ENCODE measurements around the gene RABGGTA.

The RABGGTA gene

GRCh38 chr14:24243336-24243836, 28.0 kb downstream of the RABGGTA start:
- Histone ChIP-seq H3K36me3 (ENCODE audit: control insufficient read depth in 5 of 5, insufficient read depth in 5 of 5, low read length in 5 of 5) (peaks cover 8 to 28% (median 28%) of the 10 kb centered on the region in 5 donors), H3K27me3 (ENCODE audit: control insufficient read depth in 5 of 5, insufficient read depth in 4 of 5, low read length in 5 of 5) (no peaks in the 10 kb centered on the region), H3K4me1 (ENCODE audit: control insufficient read depth in 5 of 5, insufficient read depth in 5 of 5, low read length in 5 of 5) (peaks cover 0 to 45% (median 37%) of the 10 kb centered on the region in 5 donors), H3K4me3 (ENCODE audit: low read depth in 1 of 5, low read length in 5 of 5) (peak overlapping the region; percentile 81 to 96 (median 94)), H3K9me3 (ENCODE audit: control insufficient read depth in 5 of 5, low read length in 5 of 5) (no peaks in the 10 kb centered on the region), H3K27ac (ENCODE audit: low read depth, low read length) (peak overlapping the region; percentile 98), H3K9ac (ENCODE audit: low read length in 5 of 5) (peak overlapping the region; percentile 39 to 98 (median 97))

DNA sequence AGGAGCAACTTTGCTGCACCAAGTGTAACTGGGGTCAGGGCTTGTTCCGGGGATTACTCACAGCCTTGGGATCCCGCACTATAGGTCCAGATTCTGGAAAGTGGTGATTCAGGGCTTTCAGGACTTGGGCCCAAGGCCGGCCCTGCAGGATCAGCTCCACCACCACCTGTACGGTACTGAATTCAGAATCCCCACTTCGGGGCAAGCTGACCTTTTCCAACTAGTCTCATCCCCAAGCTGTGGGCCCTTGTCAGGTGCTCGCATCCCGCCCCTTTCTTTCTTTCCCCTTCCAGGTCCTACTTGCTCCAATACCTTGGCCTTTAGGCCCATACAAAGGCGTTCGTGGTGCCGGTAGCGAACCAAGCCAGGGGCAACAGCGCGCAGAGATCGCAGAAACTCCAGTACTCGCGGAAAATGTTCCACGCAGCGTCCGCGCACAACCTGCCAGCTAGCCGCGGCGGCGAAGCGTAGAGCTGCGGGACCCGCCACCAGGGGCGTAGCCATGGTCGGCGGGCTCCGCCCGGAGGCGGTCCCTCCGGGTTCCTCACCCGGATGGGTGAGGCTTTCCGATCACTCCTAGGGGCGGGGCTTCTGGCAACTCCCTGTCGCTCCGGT, 29.5 kb downstream of the RABGGTA start:
- H3K36me3 ChIP-seq (ENCODE audit: control insufficient read depth in 5 of 5, insufficient read depth in 5 of 5, low read length in 5 of 5) = peaks cover 8 to 43% (median 43%) of the 10 kb centered on the region in 5 donors
- peak overlapping the region; percentile 81 to 98 (median 95) for H3K4me3 ChIP-seq (ENCODE audit: low read depth in 1 of 5, low read length in 5 of 5)
- H3K9me3 ChIP-seq (ENCODE audit: control insufficient read depth in 5 of 5, low read length in 5 of 5) = no peaks in the 10 kb centered on the region
- H3K27me3 ChIP-seq (ENCODE audit: control insufficient read depth in 5 of 5, insufficient read depth in 4 of 5, low read length in 5 of 5) = no peaks in the 10 kb centered on the region
- peak overlapping the region; percentile 98 for H3K27ac ChIP-seq (ENCODE audit: low read depth, low read length)
- peaks cover 0 to 45% (median 37%) of the 10 kb centered on the region in 5 donors for H3K4me1 ChIP-seq (ENCODE audit: control insufficient read depth in 5 of 5, insufficient read depth in 5 of 5, low read length in 5 of 5)
- peak overlapping the region; percentile 81 to 98 (median 97) for H3K9ac ChIP-seq (ENCODE audit: low read length in 5 of 5)

- Histone ChIP-seq H3K4me1 (ENCODE audit: control insufficient read depth in 5 of 5, insufficient read depth in 5 of 5, low read length in 5 of 5) (peaks cover 0 to 45% (median 37%) of the 10 kb centered on the region in 5 donors), H3K36me3 (ENCODE audit: control insufficient read depth in 5 of 5, insufficient read depth in 5 of 5, low read length in 5 of 5) (peaks cover 16 to 59% (median 58%) of the 10 kb centered on the region in 5 donors), H3K4me3 (ENCODE audit: low read depth in 1 of 5, low read length in 5 of 5) (peak overlapping the region in 2 of 5 donors; percentile 15 to 94), H3K9me3 (ENCODE audit: control insufficient read depth in 5 of 5, low read length in 5 of 5) (no peaks in the 10 kb centered on the region), H3K27me3 (ENCODE audit: control insufficient read depth in 5 of 5, insufficient read depth in 4 of 5, low read length in 5 of 5) (no peaks in the 10 kb centered on the region), H3K27ac (ENCODE audit: low read depth, low read length) (peak overlapping the region; percentile 98), H3K9ac (ENCODE audit: low read length in 5 of 5) (peak overlapping the region in 4 of 5 donors; percentile 40 to 98 (median 64))
These were observed 31.1 kb downstream of the RABGGTA start for GRCh38 chr14:24240110-24240918.

DNA sequence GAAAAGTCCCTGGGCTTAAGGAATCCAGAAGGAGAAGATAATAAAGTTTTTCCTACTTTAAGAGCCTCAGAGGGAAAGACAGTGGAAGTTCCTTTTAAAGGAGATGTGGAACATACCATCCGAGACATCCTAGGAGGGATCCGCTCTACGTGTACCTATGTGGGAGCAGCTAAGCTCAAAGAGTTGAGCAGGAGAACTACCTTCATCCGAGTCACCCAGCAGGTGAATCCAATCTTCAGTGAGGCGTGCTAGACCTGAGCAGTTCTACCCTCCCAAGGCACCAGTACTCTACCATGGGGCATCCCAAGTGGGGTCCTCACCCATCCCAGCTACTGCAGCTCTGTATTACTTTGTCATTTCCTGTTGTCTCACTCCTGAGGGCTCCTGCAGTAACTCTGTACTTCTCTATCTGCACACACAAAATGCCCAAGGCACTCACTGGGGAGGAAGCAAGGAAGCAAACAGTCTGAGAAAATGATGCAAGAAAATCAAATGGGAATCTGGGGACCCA, 32.8 kb downstream of the RABGGTA start:
- peaks cover 0 to 53% (median 42%) of the 10 kb centered on the region in 5 donors for H3K4me1 ChIP-seq (ENCODE audit: control insufficient read depth in 5 of 5, insufficient read depth in 5 of 5, low read length in 5 of 5)
- no peak overlapping the region for H3K4me3 ChIP-seq (ENCODE audit: low read depth in 1 of 5, low read length in 5 of 5)
- no peaks in the 10 kb centered on the region for H3K9me3 ChIP-seq (ENCODE audit: control insufficient read depth in 5 of 5, low read length in 5 of 5)
- no peaks in the 10 kb centered on the region for H3K27me3 ChIP-seq (ENCODE audit: control insufficient read depth in 5 of 5, insufficient read depth in 4 of 5, low read length in 5 of 5)
- H3K9ac ChIP-seq (ENCODE audit: low read length in 5 of 5) = peak overlapping the region in 1 of 5 donors; percentile 7
- peaks cover 25 to 70% (median 60%) of the 10 kb centered on the region in 5 donors for H3K36me3 ChIP-seq (ENCODE audit: control insufficient read depth in 5 of 5, insufficient read depth in 5 of 5, low read length in 5 of 5)
- H3K27ac ChIP-seq (ENCODE audit: low read depth, low read length) = peak overlapping the region; percentile 38

GRCh38 chr14:24238123-24238522, 33.3 kb downstream of the RABGGTA start:
- H3K9ac ChIP-seq (ENCODE audit: low read length in 5 of 5) = no peak overlapping the region
- peaks cover 4 to 53% (median 42%) of the 10 kb centered on the region in 5 donors for H3K4me1 ChIP-seq (ENCODE audit: control insufficient read depth in 5 of 5, insufficient read depth in 5 of 5, low read length in 5 of 5)
- H3K4me3 ChIP-seq (ENCODE audit: low read depth in 1 of 5, low read length in 5 of 5) = no peak overlapping the region
- H3K36me3 ChIP-seq (ENCODE audit: control insufficient read depth in 5 of 5, insufficient read depth in 5 of 5, low read length in 5 of 5) = peaks cover 25 to 70% (median 60%) of the 10 kb centered on the region in 5 donors
- H3K27me3 ChIP-seq (ENCODE audit: control insufficient read depth in 5 of 5, insufficient read depth in 4 of 5, low read length in 5 of 5) = no peaks in the 10 kb centered on the region
- H3K27ac ChIP-seq (ENCODE audit: low read depth, low read length) = peak overlapping the region; percentile 27
- H3K9me3 ChIP-seq (ENCODE audit: control insufficient read depth in 5 of 5, low read length in 5 of 5) = no peaks in the 10 kb centered on the region

- H3K4me1 ChIP-seq (ENCODE audit: control insufficient read depth in 5 of 5, insufficient read depth in 5 of 5, low read length in 5 of 5) = peaks cover 5 to 57% (median 45%) of the 10 kb centered on the region in 5 donors
- H3K36me3 ChIP-seq (ENCODE audit: control insufficient read depth in 5 of 5, insufficient read depth in 5 of 5, low read length in 5 of 5) = peaks cover 25 to 70% (median 60%) of the 10 kb centered on the region in 5 donors
- H3K27ac ChIP-seq (ENCODE audit: low read depth, low read length) = peak overlapping the region; percentile 27
These were observed 33.9 kb downstream of the RABGGTA start for GRCh38 chr14:24237463-24237955.

DNA sequence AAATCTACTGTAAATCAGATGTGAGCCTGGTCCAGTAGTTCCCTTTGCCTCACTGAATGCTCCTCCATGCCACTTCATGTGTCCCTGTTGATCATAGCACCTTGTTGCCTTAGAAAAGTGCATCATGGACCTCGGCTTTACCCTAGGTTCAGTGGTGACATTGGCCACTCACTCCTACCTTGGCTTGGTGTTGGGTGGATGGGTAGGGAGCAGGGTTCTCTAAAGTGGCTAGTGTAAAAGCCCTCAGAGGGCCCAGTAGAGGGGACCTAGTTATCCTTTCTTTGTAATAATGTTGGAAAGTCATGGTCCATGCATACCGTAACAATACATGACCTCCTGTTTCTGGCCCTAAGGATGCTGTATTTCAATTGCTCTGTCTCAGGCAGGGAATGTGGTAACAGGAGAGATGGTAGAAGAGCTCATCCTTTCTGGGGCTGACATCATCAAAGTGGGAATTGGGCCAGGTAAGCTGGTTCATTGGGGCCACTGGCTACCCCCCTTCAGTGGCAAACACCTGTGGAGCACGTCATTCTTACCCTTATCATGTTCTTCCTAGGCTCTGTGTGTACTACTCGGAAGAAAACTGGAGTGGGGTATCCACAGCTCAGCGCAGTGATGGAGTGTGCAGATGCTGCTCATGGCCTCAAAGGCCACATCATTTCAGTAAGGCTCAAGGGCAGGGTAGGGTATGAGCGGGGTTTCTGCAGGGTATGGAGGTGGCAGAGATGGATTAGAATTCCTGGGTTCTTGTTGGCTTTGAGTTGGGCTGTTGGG, 34.5 kb downstream of the RABGGTA start:
- Histone ChIP-seq H3K27me3 (ENCODE audit: control insufficient read depth in 5 of 5, insufficient read depth in 4 of 5, low read length in 5 of 5) (no peaks in the 10 kb centered on the region), H3K9me3 (ENCODE audit: control insufficient read depth in 5 of 5, low read length in 5 of 5) (no peaks in the 10 kb centered on the region), H3K4me3 (ENCODE audit: low read depth in 1 of 5, low read length in 5 of 5) (no peak overlapping the region), H3K4me1 (ENCODE audit: control insufficient read depth in 5 of 5, insufficient read depth in 5 of 5, low read length in 5 of 5) (peaks cover 5 to 56% (median 44%) of the 10 kb centered on the region in 5 donors), H3K9ac (ENCODE audit: low read length in 5 of 5) (peak overlapping the region in 1 of 5 donors; percentile 39), H3K27ac (ENCODE audit: low read depth, low read length) (no peak overlapping the region), H3K36me3 (ENCODE audit: control insufficient read depth in 5 of 5, insufficient read depth in 5 of 5, low read length in 5 of 5) (peaks cover 25 to 70% (median 60%) of the 10 kb centered on the region in 5 donors)

More at GRCh38 chr14:24237463-24237955, 33.9 kb downstream of the RABGGTA start:
- no peaks in the 10 kb centered on the region for H3K27me3 ChIP-seq (ENCODE audit: control insufficient read depth in 5 of 5, insufficient read depth in 4 of 5, low read length in 5 of 5)
- H3K9me3 ChIP-seq (ENCODE audit: control insufficient read depth in 5 of 5, low read length in 5 of 5) = no peaks in the 10 kb centered on the region
- H3K4me3 ChIP-seq (ENCODE audit: low read depth in 1 of 5, low read length in 5 of 5) = no peak overlapping the region
- H3K9ac ChIP-seq (ENCODE audit: low read length in 5 of 5) = no peak overlapping the region

DNA sequence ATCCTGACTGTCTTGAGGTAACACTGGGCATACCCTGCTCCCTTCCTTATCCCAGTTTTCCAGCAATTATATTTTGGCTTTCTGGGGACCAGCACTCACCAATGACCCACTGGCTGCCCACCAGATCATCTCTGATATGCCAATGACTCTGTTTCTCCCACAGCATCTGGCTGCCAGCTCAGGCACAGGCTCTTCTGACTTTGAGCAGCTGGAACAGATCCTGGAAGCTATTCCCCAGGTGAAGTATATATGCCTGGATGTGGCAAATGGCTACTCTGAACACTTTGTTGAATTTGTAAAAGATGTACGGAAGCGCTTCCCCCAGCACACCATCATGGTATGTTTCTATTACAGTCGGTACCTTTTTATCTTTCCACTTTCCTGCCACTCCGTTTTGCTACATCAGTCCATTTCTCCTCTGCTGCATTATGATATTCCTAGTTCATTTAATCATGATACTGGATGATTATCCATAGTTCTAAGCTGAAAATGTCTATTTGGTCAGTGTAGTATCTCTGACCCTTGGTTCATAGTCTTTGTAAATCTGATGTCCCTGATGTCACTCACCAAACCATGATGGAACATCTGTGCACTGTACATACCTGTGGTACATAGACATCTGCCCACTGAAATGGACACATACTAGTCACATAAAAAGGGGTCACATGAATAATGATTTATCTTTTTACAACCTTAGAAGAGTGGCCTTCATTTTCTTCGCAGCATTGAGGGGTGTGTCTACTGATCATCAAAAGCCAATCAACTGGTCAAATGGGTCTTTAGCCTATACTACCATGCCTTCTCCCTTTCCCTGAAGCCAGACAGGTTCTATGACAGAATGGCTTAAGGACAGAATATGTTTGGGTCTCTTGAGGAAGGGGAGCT, 35.4 kb downstream of the RABGGTA start:
- Histone ChIP-seq H3K36me3 (ENCODE audit: control insufficient read depth in 5 of 5, insufficient read depth in 5 of 5, low read length in 5 of 5) (peaks cover 25 to 68% (median 59%) of the 10 kb centered on the region in 5 donors), H3K4me3 (ENCODE audit: low read depth in 1 of 5, low read length in 5 of 5) (no peak overlapping the region), H3K9ac (ENCODE audit: low read length in 5 of 5) (peak overlapping the region in 1 of 5 donors; percentile 39), H3K4me1 (ENCODE audit: control insufficient read depth in 5 of 5, insufficient read depth in 5 of 5, low read length in 5 of 5) (peaks cover 8 to 56% (median 44%) of the 10 kb centered on the region in 5 donors), H3K27ac (ENCODE audit: low read depth, low read length) (no peak overlapping the region), H3K27me3 (ENCODE audit: control insufficient read depth in 5 of 5, insufficient read depth in 4 of 5, low read length in 5 of 5) (no peaks in the 10 kb centered on the region), H3K9me3 (ENCODE audit: control insufficient read depth in 5 of 5, low read length in 5 of 5) (no peaks in the 10 kb centered on the region)

All from subcutaneous abdominal adipose tissue (tissue), 5 donors.